NCI-H1436 treated with DMSO at 0.1 percent for 48 hours (cell line): Measurements from ENCODE around the gene JAKMIP3.
"Not testable (repeated sequence)": the region's sequence is repeated elsewhere in the genome, so short reads cannot be mapped to it uniquely, and the experiment has no call there.

Experiments
- DNase-seq: peaks from one replicate; lab custom pipeline; 2025; lab: John Stamatoyannopoulos, UW

JAKMIP3 gene

DNA sequence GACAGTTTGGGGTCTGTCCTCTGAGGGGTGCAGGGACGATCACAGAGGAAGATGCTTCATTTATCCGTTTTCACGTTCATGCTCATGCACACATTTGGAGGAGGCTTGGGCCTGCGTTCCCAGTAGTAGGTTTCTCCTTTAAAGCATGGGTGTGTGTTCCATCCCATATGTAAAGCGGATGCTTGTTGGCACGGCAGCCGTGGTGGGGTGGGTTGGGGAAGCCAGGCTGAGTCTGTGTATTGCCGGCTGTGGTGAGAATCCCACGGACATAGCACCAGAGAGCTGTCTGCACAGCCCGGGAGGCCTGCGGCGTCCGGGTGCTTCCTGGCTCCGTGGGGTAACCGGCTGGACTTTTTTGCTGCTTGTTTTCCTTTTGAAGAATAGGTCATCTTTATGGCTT, 440 bp downstream of the JAKMIP3 start:
- DNase-seq: no peak

GRCh38 chr10:132066812-132067211, 1.1 kb downstream of the JAKMIP3 start:
- no peak for DNase-seq

- no peak for DNase-seq
These were observed 2.8 kb downstream of the JAKMIP3 start for GRCh38 chr10:132068431-132069121.

- no peak for DNase-seq
These were observed 3.5 kb downstream of the JAKMIP3 start for GRCh38 chr10:132069122-132069848.

DNA sequence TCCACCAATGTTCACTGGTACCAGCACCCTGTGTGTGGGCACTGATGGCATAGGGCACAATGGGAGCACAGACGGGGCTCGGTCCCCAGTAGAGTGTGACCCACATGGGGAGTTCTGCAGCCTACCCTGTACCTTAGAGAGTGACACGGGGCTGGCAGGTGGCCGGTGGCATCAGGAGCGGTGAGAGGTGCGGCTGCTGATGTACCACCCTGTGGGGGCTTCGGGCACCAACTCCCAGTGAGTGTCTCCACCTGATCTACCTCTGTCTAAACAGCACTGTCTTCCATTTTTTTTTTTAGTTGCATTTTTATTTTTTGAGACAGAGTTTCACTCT, 4.1 kb downstream of the JAKMIP3 start:
- no peak for DNase-seq

DNA sequence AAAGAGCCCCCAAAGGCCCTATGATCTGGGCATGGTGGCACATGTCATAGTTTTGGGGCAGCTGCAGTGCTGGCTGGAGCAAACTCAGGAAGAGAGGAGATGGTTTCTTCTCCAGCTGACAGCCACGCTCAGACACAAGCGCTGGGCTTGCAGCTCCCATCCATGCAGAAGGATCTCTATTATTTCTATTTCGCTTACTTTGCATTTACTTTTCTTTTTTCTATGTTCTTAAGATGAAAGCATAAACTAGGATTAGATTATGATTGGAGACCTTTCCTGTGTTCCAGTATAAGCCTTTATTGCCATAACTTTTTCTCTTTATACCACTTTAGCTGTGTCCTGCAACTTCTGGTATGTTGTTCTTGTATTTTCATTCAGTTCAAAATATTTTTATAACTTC, 5.0 kb downstream of the JAKMIP3 start:
- no peak for DNase-seq

DNA sequence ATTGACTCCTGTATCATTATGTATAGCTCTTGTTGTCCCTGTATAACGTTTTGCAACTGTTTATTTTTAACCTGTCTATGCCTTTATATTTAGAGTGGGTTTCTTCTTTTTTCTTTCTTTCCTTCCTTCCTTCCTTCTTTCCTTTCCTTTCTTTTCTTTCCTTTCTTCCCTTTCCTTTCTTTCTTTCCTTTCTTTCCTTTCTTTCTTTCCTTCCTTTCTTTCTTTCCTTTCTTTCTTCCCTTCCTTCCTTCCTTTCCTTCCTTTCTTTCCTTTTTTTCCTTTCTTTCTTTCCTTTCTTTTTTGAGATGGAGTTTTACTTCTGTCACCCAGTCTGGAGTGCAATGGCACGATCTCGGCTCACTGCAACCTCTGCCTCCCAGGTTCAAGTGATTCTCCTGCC, 5.9 kb downstream of the JAKMIP3 start:
- DNase-seq: no peak

DNA sequence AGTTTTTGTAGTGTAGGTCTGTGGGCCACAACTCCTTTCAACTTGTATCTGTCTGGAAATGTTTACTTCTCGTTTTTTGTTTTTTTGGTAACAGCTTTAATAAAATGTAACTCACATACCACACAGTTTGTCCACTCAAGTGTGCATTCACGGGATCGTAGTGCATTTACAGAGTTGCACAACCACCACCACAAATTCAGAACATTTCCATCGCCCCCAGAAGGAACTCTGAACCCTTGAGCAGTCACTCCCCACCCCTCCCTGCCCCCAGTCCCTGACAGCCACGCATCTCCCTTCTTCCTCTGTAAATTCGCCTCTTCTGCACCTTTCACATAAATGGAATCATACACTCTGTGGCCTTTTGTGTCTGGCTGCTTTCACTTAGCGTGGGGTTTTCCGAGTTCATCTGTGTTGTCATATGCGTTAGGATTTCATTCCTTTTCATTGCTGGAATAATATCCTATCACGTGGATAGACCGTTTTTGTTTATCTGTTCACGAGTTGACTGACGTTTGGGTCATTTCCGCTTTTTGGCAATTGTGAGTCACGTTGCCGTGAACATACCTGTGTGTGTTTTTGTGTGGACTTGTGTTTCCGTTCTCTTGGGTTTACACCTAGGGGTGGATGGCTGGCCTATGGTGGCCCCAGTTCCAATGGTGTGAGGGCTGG, 10.3 kb downstream of the JAKMIP3 start:
- DNase-seq: no peak

DNA sequence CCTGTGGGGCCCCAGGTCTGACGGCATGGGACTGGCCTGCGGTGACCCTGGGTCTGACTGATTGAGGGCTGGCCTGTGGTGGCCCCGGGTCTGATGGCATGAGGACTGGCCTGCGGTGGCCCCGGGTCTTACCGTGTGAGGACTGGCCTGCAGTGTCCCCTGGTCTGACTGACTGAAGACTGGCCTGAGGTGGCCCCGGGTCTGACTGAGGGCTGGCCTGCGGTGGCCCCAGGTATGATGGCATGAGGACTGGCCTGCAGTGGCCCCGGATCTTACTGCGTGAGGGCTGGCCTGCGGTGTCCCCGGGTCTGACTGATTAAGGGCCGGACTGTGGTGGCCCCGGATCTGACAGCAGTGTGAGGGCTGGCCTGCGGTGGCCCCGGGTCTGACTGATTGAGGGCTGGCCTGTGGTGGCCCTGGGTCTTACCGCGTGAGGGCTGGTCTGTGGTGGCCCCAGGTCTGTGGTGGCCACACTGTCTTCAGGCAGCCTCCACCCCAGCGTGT, 10.9 kb downstream of the JAKMIP3 start:
- DNase-seq: no peak

DNA sequence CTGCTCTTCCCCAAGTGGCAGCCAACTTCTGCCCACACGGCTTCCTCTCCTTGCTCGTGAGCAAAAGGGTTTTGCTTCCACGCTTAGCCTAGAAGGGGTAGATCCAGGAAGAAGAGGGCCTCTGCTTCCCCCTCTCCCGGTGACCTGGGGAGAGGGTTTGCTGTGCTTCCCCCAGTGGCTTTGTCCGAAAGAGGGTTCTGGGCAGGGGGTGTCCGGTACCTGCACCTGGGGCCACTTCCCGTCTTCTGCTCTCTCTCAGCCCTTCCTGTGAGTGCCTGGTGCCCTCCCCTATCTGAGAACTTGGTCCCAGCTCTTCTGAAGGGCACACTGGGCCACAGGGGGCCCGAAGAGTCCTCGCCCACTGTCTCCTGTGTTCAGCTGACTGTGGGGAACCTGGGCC, 11.3 kb downstream of the JAKMIP3 start:
- no peak for DNase-seq

- no peak for DNase-seq
These were observed 13.1 kb downstream of the JAKMIP3 start for GRCh38 chr10:132078746-132079345.

- not testable (repeated sequence) for DNase-seq
These were observed 18.6 kb downstream of the JAKMIP3 start for GRCh38 chr10:132084384-132084783.

GRCh38 chr10:132093236-132093635, 27.5 kb downstream of the JAKMIP3 start:
- DNase-seq: not testable (repeated sequence)

DNA sequence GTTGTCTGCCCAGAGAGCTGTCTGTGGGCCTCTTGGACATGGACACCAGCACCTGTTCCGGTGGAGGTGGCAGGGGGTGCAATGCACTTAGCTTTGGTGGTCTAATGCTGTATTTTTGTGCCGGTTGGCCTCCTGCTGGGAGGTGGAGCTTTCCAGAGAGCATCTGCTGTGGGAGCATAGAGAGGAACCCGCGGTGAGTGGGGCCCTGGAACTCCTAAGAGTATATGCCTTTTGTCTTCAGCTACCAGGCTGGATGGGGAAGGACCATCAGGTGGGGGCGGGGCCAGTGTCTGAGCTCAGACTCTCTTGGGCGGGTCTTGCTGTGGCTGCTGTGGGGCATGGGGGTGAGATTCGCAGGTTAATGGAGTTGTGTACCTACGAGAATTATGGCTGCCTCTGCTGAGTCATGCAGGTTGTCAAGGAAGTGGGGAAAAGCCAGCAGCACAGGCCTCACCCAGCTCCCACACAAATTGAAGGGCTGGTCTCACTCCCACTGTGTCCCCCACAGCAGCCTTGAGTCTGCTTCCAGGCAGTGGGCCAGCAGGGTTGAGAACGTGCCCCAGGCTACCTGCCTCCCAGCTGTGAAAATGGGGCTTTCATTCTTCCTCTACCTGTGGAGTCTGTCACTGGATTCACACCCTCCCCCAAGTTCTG, 29.0 kb downstream of the JAKMIP3 start:
- DNase-seq: no peak

- no peak for DNase-seq
These were observed 29.8 kb downstream of the JAKMIP3 start for GRCh38 chr10:132095403-132096113.

GRCh38 chr10:132096223-132096622, 30.5 kb downstream of the JAKMIP3 start:
- DNase-seq: no peak

DNA sequence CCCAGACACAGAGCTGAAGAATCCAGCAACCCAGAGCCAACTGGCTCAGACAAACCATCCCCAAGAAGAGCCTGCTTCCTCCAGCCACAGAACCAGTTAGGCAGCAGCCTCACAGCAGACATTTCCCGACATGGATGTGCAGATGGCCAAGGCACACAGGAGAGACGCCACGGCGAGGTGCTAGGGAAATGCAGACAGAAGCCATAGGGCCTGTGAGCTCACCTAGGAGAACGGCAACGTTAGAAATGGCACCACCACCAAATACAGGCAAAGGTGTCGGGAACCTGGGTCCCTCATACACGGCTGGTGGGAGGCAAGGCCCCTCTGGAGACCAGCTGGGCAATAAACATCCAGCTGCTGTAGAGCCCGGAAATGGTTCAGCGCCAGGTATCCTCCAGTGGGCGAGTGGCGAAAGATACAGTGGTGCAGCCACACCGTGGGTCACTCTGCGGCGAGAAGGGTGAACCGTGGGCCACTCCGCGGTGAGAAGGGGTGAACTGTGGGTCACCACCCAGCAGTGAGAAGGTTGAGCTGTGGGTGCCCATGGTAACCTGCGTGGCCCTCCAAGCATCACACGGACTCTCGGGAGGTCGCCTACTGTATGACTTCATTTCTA, 31.2 kb downstream of the JAKMIP3 start:
- no peak for DNase-seq

DNA sequence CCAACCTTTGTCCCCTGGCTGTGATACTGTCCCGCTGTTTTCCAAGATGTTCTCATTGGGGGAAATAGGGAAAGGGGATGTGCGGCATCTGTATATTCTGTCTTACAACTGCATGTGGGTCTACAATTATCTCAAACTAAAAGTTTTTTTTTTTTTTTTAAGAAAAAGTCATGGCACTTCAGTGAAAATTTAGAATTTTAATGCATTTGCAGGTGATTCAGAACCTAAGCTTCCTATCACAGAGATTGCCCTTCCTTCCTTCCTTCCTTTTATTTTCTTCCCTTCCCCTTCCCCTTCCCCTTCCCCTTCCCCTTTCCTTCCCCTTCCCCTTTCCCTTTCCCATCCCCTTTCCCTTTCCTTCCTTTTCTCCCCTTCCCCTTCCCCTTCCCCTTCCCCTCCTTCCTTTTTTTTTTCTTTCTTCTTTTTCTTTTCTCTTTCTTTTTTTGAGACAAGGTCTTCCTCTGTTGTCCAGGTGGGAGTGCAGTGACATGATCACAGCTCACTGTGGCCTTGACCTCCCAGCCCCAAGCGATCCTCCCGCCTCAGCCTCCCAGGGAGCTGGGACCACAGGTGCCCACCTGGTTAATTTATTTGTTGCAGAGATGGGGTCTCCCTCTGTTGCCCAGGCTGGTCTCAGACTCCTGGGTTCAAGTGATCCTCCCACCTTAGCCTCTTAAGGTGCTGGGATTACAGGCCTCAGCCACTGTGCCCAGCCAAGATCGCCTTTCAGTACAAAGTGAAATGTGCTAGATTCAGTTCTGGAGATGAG, 32.0 kb downstream of the JAKMIP3 start:
- no peak for DNase-seq

- DNase-seq: no peak
These were observed 33.0 kb downstream of the JAKMIP3 start for GRCh38 chr10:132098539-132099388.
